NCI-H2029 (cell line): ENCODE results near the gene FAT2.

Source experiments
- DNase-seq: peaks from one replicate; lab custom pipeline; 2025; lab: John Stamatoyannopoulos, UW

The FAT2 gene, protein sequence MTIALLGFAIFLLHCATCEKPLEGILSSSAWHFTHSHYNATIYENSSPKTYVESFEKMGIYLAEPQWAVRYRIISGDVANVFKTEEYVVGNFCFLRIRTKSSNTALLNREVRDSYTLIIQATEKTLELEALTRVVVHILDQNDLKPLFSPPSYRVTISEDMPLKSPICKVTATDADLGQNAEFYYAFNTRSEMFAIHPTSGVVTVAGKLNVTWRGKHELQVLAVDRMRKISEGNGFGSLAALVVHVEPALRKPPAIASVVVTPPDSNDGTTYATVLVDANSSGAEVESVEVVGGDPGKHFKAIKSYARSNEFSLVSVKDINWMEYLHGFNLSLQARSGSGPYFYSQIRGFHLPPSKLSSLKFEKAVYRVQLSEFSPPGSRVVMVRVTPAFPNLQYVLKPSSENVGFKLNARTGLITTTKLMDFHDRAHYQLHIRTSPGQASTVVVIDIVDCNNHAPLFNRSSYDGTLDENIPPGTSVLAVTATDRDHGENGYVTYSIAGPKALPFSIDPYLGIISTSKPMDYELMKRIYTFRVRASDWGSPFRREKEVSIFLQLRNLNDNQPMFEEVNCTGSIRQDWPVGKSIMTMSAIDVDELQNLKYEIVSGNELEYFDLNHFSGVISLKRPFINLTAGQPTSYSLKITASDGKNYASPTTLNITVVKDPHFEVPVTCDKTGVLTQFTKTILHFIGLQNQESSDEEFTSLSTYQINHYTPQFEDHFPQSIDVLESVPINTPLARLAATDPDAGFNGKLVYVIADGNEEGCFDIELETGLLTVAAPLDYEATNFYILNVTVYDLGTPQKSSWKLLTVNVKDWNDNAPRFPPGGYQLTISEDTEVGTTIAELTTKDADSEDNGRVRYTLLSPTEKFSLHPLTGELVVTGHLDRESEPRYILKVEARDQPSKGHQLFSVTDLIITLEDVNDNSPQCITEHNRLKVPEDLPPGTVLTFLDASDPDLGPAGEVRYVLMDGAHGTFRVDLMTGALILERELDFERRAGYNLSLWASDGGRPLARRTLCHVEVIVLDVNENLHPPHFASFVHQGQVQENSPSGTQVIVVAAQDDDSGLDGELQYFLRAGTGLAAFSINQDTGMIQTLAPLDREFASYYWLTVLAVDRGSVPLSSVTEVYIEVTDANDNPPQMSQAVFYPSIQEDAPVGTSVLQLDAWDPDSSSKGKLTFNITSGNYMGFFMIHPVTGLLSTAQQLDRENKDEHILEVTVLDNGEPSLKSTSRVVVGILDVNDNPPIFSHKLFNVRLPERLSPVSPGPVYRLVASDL (N-terminal part only)

DNA sequence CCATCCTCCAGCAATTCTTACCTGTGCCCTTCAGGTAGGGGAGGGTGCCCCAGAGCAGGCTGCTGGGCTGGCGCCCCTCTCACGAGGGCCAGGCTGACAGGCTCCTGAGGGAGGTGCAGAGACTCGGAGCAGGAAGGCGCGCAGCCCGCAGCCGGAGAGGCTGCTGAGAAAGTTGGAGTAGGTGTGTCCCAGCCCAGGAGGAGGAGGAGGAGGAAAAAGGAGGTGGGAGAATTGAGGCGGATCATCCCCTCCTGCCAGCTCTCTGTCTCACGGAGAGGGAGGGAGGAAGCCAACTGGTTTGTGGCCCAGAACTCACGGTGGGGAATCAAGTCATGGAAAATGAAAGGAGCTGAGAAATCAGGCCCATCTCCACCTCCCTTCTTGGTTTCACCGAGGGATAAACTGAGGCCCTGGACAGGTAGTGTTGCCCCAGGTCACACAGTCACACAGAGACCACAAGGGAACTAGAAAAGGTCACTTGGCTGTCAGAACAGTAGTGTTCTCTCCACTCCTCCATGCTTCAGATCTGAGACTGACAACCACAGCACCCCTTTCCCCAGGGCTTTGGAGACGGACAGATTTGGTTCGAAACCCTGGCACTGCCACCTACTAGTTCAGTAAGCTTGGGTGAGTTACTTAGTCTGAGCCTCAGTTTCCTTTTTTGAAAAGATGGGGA lies at the start of gene FAT2:
TSS of gene FAT2 (minus strand) at position 188 of the 676 bp plus-strand sequence. CDS start 22,400 bp downstream, outside the sequence.
- no peak for DNase-seq

DNA sequence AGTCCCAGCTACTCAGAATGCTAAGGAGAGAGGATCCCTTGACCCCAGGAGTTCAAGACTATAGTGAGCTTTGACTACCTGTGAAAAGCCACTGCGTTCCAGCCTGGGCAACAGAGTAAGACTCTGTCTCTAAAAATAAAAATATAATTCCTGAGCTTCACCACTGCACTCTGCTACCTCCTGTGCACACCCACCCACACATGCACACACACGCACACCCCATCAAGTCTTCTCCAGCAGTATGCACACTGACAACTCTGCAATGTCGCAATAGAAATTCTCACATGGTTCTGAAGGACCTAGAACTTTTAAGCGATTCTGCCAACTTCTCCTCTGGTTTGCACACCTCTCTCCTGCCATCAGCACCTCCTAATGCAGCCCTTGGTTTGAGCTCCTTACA lies 47.5 kb upstream of the FAT2 start:
- DNase-seq, result no peak

DNA sequence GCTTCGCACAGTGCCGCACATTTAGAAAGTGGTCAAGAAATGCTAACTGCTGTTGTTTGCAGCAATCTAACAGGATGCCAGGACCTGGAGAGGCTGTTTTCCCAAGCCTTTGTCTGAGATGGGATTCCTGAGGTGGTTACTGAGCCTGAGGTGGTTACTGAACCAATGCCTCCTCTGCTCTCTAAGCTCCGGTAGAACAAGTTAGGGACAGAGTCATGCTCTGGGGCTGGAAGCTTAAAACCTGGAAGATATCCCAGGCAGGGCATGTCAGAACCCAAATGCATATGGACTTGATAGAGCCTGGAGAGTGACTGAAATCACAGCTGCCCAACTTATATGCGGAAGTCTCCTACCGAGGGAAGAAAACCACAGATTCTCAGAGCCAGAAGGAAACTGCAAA lies 46.5 kb upstream of the FAT2 start:
- DNase-seq, result no peak

DNA sequence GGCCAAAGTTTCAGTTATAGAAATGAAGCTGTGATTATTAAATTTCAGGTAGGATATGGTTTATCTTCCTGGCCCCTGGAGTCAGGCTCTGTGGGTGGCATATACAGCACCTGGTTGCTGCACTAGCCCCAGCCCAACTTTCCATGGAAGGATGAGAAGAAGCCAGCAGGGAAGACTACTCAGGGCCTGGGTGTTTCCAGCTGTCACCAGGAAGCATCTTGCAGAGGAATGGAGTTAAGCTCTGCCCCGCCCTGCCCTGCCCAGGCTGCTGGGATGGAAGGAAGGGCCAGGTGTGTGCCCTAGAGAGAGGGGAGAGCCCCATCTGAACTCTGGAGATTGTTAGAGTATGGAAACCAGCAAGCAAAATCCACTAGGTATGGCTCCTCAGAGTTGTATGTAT lies 42.8 kb upstream of the FAT2 start:
- DNase-seq, result no peak

DNA sequence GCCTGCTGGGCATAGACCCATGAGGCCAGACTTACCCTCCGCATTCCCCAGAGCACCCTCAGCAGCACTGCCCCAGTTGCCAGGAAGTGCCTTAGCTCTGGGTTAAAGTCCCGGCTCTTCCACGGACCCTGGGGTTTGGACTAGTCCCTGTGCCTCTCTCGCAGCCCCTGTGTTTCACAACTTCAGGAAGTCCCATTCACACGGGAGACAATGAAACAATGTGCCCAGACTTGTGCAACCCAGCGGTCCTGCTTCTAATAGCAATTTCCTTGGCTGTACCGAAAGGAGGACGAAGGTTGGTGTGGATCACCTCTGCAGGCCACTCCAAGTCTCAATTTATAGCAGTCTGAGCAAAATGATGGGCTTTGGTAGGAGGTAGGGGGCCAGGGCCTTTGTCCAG lies 41.8 kb upstream of the FAT2 start:
- no peak for DNase-seq

DNA sequence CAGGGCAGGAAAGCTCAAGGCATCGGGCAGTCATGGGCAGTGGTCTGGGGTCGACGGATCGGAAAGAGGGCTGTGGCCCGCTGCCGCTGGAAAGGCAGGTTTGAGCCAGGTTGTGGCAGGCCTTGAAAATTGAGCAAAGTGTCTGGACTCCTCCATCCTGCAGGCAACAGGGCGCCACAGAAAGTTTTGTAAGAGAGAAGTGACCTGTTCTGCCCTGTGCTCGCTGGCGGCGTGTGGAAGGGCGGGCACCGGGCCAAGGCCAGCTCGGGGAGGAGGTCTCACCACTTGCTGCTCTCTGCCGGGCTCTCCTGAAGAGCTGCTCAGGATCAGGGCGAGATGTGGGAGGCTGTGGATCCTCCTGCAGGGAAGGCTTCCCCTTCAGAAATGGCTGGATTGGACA lies 41.4 kb upstream of the FAT2 start:
- no peak for DNase-seq

DNA sequence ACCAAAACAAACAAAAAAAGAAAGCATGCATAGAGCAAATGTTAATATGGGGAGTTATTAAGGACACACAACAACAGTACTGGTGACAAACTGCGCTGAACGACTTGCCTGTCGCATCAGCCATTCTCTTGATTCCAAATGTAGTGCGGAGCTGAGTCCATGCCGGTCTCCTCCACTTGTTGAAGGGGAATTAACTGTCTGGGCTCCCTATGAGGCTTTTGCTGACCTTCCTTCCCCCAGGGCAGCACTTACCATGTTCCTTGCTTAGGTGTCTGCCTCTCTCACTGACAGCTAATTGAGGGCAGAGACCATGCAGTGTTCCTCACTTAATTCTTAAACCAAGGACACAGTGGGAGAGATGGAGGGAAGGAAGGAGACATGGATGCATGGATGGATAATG lies 40.8 kb upstream of the FAT2 start:
- no peak for DNase-seq

DNA sequence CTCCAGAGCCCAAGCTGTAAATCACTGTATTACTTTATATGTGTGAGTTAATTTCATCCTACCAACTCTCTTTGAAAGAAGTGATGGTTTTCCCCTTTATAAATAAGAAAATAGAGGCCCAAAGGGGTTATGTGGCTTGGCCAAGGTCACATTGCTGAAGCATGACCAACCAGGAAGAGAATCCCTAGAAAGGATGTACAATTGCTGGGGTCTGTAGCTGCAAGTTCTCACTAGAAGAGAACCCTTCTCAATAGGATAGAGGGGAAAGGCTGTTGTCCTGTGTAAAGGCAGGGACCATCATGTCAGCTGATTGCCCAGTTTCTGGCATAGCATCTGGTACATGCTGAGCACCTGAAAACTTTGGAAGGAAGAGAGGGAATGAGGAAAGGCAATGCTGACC lies 39.0 kb upstream of the FAT2 start:
- DNase-seq, result no peak

DNA sequence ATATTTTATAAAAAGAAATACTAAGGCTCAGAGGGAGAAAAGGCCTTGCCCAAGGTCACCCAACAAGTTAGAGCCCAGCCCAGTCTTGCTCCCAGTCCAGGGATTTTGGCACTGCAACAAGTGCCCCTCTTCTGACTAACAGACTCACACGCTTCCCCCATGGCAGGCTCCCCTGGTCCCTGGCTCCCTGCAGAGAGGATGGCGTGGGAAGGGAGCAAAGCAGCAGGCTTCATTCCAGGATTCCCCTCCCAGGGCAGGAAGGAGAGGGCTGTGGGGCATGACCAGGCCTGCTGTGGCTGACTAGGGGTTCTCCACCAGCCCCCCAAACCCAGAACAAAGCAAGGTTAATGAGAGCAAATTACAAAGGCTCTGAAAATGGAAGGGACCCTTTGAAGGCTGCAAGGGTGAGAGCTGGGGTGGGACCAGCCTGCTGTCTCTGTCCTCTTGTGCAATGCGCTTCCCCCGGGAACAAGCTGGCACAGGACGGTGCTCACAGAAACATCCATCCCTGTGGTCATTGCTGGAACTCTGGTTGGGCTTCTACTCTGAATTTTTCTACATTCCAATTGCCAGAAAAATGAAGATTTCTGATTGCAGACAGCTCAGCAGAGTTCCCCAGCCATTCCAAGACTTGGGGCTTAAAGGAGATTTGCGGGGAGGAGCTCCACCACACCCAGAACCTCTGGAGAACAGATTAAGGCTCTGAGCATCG lies 37.1 kb upstream of the FAT2 start:
- no peak for DNase-seq

DNA sequence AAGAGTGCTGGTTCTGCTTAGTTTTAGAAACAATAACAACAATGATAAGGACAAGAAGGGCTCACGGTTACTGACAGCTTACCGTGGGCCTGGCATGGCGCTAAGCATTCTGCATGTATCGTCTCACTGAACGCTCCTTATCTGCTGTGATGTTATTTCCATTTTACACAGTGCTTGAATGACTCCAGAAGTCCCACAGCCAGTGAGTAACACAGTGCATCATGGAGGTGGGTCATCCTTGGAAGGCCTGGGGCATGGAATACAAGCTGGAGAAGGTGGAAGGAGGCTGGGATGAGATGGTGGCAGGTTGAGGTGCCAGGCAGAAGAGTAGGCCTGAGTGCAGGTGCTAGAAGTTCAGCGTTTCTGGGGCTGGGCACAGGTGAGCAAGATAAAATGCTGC lies 36.5 kb upstream of the FAT2 start:
- no peak for DNase-seq

DNA sequence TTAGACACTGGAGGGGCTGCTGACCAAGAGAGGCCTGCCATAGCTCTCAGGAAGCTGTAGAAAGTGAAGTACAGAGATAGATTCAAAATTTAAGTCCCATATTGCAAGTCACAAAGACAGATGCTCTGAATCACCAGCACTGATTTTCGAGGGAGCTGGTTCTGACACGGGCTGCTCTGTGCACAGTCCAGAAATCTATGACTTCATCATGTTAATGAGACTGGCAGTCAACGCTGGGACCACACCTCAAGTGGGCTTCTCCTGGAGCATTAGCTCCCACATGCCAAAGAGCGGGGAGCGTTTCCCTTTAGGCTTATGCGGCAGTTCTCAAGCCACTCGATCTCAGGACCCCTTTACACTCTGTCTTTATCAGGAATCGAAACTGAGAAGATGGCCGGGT lies 34.2 kb upstream of the FAT2 start:
- DNase-seq, result no peak

DNA sequence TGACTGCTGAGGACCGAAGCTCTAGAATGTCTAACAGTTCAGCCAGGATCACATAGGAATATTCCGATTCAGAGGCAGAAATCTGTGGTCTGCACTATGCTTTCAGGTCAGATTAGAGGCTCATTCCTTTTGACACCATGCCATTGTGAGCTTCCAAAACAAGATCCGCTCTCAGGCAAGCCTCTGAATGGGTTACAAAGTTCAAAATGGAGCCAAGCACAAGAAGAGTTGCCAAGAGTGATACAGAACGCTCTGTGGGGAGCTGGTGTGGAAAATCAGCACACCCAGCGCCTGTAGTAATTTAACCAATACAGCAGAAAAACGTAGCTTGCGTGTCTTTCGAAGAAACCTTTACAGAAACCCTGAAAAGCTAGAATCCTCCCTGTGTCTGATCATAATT lies 33.3 kb upstream of the FAT2 start:
- no peak for DNase-seq

DNA sequence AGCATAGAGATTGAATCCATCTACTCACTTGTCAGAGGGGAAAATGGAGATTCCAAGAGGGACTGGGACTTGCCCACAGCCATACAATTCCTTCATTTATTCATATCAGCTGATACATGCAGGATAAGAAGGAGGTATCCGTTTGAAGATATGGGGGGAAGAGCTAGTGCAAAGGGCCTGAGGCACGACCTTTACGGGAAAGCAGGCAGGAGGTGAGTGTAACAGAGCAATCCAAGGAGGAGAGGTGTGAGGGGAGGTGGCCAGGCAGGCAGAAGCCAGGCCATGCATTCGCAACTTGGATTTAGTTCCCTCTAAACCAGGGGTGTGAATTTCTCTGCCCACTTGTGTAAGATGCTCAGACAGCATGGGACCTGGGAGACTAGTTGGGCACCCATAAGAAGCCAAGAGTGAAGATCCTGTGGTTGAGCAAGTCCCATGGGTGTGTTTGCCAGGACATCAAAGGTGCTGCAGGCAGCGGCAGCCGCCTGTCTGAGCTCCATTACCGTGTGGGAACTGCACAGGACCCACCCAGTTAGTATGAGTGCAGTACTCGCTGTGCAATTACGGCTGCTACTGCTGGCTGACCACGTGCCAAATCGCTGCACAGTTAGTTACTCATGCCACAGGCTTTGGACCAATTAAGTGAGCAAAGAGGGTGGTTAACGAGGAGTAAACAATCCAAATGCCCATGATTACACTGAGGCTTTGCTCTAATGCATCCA lies 31.4 kb upstream of the FAT2 start:
- peak; percentile 67 for DNase-seq

DNA sequence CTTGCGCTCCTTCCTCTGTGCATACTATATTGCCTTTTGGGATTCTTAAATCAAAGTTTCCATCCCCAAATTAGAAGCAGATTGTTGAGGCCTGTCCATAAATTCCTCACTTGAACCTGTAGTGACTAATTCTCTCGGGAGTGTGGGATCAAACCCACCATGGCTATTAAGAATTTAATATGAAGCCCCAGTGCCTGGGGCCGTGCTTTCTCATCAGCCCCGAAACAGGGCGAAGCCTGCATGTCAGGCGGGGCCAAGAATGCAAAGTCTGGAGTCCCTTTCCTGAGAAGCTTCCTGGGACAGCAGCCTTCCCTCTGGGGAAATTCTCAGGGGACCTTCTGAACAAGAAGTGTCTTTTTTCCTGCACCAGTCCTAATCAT lies 29.3 kb upstream of the FAT2 start:
- DNase-seq, result no peak

DNA sequence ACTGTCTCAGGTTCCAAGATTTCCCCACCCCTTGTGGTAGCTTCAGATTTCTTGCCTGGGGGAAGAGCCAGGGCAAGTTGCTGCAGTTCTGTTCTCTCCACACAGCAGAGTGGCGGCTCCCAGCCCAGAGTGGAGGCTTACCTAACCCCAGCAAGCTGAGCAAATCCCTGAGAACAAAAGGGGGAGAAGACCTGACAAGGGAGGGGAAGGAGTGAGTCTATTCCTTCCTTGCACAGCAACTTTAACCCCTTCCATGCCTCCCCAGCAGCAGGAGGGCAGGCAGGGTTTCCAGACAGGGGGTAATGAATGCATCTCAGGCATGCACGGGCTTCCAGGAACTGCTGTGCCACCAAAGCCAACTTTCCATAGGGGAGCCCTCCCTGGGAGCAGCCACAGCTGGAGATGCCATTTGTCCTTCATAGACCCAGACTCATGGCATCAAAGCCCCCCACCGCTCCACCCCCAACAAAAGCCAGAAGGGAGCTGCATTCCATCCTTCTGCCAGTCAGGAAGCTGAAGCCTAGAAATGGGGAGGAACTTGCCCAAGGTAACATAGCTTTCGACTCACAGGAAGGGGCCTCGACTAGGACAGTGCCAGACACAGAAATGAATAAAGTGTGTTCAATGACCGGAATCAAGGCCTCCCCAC lies 28.8 kb upstream of the FAT2 start:
- DNase-seq, result no peak

DNA sequence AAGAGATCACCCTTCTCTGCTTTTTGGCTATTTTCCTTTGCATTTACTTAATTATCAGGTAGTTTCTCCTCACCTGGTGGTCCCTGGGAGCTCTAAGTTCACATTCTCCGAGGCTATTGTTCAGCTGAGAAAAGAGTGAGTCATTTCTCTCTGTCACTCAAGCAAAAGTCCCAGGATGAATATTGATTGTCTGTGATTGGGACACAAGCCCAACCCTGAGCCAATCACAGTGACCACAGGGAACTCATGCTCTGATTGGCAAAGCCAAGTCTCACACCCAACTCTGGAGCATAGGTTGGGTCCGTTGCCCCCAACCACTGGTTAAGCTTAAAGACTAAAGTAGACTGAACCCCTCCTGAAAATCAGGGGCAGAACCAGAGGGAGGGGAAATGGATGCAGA lies 27.8 kb upstream of the FAT2 start:
- DNase-seq, result no peak

DNA sequence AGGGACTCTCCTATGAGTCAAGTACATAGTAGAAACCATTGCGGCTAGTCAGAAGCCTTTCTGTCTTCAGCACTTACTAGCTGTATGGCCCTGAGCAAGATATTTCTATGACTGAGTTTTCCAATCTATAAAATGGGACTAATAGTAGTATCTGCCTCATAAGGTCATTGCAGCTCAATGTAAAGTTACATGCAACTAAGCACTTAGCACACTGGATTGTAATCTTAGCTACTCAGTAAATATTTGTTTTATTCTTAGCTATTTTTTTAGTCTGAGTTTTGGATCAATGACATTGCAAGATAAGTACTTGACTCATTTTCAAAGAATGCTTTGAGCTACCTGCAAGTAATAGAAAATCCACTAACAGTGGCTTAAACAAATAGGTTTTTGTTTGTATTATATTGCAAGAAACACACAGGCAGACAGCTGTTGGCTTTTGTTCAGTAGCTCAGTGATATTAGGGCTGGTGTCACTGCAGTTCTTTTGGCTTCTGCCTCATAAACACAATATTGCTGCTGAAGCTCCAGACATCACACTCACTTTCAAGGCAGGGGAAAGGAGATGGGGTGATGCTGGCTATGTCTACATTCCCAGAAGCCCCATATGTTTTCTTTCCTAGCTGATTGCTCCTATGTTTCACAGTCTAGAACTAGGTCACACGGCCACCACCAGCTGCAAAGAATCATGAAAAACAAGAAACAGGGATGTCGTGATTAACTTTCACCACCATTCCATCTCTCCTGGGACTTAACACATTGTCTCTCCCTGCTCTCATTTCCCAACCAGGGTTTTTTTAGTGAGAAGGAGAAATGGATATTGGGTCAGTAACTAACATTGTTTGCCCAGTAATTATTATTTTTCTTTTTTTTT lies 26.9 kb upstream of the FAT2 start:
- peak; percentile 14 for DNase-seq

DNA sequence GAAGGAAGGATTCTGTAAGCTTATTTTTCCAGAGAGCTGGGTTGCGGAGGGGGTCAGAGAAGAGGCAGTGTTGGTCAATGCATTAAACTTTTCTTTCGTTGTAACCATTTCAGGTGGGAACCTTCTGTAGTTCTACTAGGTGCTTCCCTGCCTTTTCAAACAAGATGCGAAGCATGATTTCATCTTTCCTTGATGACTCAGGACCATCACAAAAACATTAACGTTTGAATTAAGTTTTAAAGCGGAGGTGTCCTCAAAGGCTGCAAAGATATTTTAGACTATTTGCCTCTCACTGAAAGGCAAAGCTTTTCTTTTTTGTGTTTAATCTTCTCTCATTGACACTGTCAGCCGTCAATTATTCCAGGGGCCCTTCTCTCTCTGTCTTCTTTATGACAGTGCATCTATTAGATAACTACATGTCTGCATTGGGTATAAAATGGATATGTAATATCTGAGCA lies 26.3 kb upstream of the FAT2 start:
- DNase-seq, result no peak

DNA sequence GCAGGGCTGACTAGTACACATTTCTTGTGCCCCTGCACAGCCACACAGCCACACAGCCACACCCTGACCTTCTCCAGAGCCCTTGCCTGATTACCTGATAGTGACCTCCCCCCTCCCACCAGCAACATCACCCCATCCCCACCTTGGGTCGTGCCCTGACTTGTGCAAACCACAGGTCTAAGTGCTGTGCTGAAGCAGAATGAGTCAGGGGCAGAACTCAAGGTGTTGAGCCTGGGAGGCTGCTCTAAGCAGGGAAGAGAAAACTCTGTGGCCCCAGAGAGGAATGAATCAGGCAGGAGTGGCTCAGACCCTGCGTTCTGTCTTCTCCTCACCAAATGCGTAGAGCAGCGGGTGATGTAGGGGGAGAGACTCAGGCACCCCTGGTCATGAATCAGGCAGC lies 24.3 kb upstream of the FAT2 start:
- no peak for DNase-seq
